Mesenchymal stem cell (in vitro differentiated cells and primary cell): ENCODE results near the gene KRT82.

Experiments used
- DNase-seq: peaks from one replicate; pipeline ENCODE4 v3.0.0-alpha.2; 2013
- H2AFZ ChIP-seq: one replicate; pipeline ENCODE4 v1.6.1; 2013; ENCODE audit warnings: low read depth, mild to moderate bottlenecking, control low read depth, inconsistent platforms, low read length, moderate library complexity
- H2AK5ac ChIP-seq: 2 replicates; pipeline ENCODE4 v1.6.1; 2013; ENCODE audit warnings: low read length, moderate library complexity, mild to moderate bottlenecking, inconsistent platforms; ENCODE audit not compliant: severe bottlenecking
- H2BK120ac ChIP-seq: one replicate; pipeline ENCODE4 v1.6.1; 2013; ENCODE audit warnings: low read depth, mild to moderate bottlenecking, inconsistent platforms, low read length, moderate library complexity
- H2BK12ac ChIP-seq, 2 experiments: one replicate each; pipeline ENCODE4 v1.6.1; 2013; ENCODE audit warnings: inconsistent platforms in 2 of 2, low read length in 2 of 2, mild to moderate bottlenecking in 2 of 2, moderate library complexity in 2 of 2, control low read depth in 1 of 2
- H2BK15ac ChIP-seq: one replicate; pipeline ENCODE4 v1.6.1; 2013; ENCODE audit warnings: mild to moderate bottlenecking, low read depth, inconsistent platforms; ENCODE audit not compliant: poor library complexity, severe bottlenecking
- H2BK5ac ChIP-seq: 2 replicates; pipeline ENCODE4 v1.6.1; 2013; ENCODE audit warnings: low read depth, mild to moderate bottlenecking, low read length, control low read depth, inconsistent platforms; ENCODE audit not compliant: poor library complexity, severe bottlenecking
- H3K14ac ChIP-seq, 2 experiments: one replicate each; pipeline ENCODE4 v1.6.1; 2013; ENCODE audit warnings: inconsistent platforms in 2 of 2, low read length in 2 of 2, control low read depth in 1 of 2, mild to moderate bottlenecking in 1 of 2, moderate library complexity in 1 of 2
- H3K18ac ChIP-seq, 2 experiments: one replicate each; pipeline ENCODE4 v1.6.1; 2013; ENCODE audit warnings: inconsistent platforms in 2 of 2, low read length in 2 of 2, control low read depth in 1 of 2, low read depth in 1 of 2, mild to moderate bottlenecking in 1 of 2
- H3K23ac ChIP-seq, 2 experiments: one replicate each; pipeline ENCODE4 v1.6.1; 2013; ENCODE audit warnings: inconsistent platforms in 2 of 2, low read length in 2 of 2, mild to moderate bottlenecking in 2 of 2, moderate library complexity in 2 of 2, control low read depth in 1 of 2
- H3K27ac ChIP-seq: 2 replicates; pipeline ENCODE4 v1.5.1; 2013; ENCODE audit warnings: mild to moderate bottlenecking, moderate library complexity, low read length, control low read depth, inconsistent platforms; ENCODE audit not compliant: poor library complexity, severe bottlenecking
- H3K27me3 ChIP-seq, 2 experiments: 2 replicates each; pipeline versions ENCODE4 v1.6.1 to v1.7.0; 2013; ENCODE audit warnings: low read length in 2 of 2, mild to moderate bottlenecking in 2 of 2, moderate library complexity in 2 of 2, control low read depth in 1 of 2, inconsistent platforms in 1 of 2; ENCODE audit not compliant: control insufficient read depth in 1 of 2, insufficient read depth in 1 of 2
- H3K36me3 ChIP-seq, 2 experiments: 2 replicates each; pipeline versions ENCODE4 v1.6.1 to v1.7.0; 2013; ENCODE audit warnings: low read length in 2 of 2, control low read depth in 1 of 2, inconsistent platforms in 1 of 2, low read depth in 1 of 2, mild to moderate bottlenecking in 1 of 2; ENCODE audit not compliant: insufficient read depth in 2 of 2, control insufficient read depth in 1 of 2
- H3K4ac ChIP-seq, 2 experiments: one replicate each; pipeline ENCODE4 v1.6.1; 2013; ENCODE audit warnings: inconsistent platforms in 2 of 2, low read length in 2 of 2, mild to moderate bottlenecking in 2 of 2, moderate library complexity in 2 of 2, control low read depth in 1 of 2, low read depth in 1 of 2
- H3K4me1 ChIP-seq: 2 replicates; pipeline ENCODE4 v1.6.1; 2013; ENCODE audit warnings: low read depth, low read length, control low read depth; ENCODE audit not compliant: control insufficient read depth, insufficient read depth
- H3K4me2 ChIP-seq: 2 replicates; pipeline ENCODE4 v1.6.1; 2013; ENCODE audit warnings: low read length, mild to moderate bottlenecking, inconsistent platforms; ENCODE audit not compliant: poor library complexity, severe bottlenecking
- H3K4me3 ChIP-seq, 2 experiments: 2 replicates each; pipeline versions ENCODE4 v1.5.1 to v1.7.0; 2013; ENCODE audit warnings: low read length in 2 of 2, mild to moderate bottlenecking in 2 of 2, control low read depth in 1 of 2, low read depth in 1 of 2; ENCODE audit not compliant: insufficient read depth in 1 of 2
- H3K79me1 ChIP-seq: replicated peaks from 2 replicates; pipeline ENCODE4 v1.6.1; 2013; ENCODE audit warnings: mild to moderate bottlenecking, control low read depth, low read length, inconsistent platforms; ENCODE audit not compliant: poor library complexity, severe bottlenecking
- H3K9ac ChIP-seq: 2 replicates; pipeline ENCODE4 v1.7.0; 2013; ENCODE audit warnings: mild to moderate bottlenecking, low read length, moderate library complexity
- H3K9me3 ChIP-seq: 2 replicates; pipeline ENCODE4 v1.7.0; 2013; ENCODE audit warnings: mild to moderate bottlenecking, low read length; ENCODE audit not compliant: control insufficient read depth
- H4K8ac ChIP-seq: one replicate; pipeline ENCODE4 v1.6.1; 2013; ENCODE audit warnings: inconsistent platforms, mild to moderate bottlenecking, low read length, moderate library complexity
- H4K91ac ChIP-seq: one replicate; pipeline ENCODE4 v1.6.1; 2013; ENCODE audit warnings: mild to moderate bottlenecking, low read length, inconsistent platforms
- WGBS: methylation state at CpG from one replicate; pipeline ENCODE4 v1.1.7; 2013; ENCODE audit warnings: mixed read lengths; 5-methylcytosine and 5-hydroxymethylcytosine counted together

KRT82 gene

GRCh38 chr12:52382854-52383253 lies 23.3 kb downstream of the KRT82 start:
- Histone ChIP-seq H3K4me1 (no peaks in the 10 kb centered on the region), H2BK120ac (no peak overlapping the region), H2AFZ (no peak overlapping the region), H2BK12ac (no peak overlapping the region), H2AK5ac (no peak overlapping the region), H4K91ac (no peak overlapping the region), H3K27ac (no peak overlapping the region), H3K9me3 (no peaks in the 10 kb centered on the region), H3K79me1 (no peaks in the 10 kb centered on the region), H3K23ac (no peak overlapping the region), H2BK15ac (no peak overlapping the region), H3K9ac (no peak overlapping the region), H3K14ac (no peak overlapping the region), H3K18ac (no peak overlapping the region), H3K4me3 (no peak overlapping the region), H3K4me2 (no peak overlapping the region), H4K8ac (no peak overlapping the region), H3K27me3 (peaks cover 64 to 80% of the 10 kb centered on the region in 2 experiments), H3K36me3 (no peaks in the 10 kb centered on the region), H2BK5ac (no peak overlapping the region), H3K4ac (no peak overlapping the region)
- 82% methylated on average over 2 of the region's 2 CpGs for WGBS
- DNase-seq: no peak

DNA sequence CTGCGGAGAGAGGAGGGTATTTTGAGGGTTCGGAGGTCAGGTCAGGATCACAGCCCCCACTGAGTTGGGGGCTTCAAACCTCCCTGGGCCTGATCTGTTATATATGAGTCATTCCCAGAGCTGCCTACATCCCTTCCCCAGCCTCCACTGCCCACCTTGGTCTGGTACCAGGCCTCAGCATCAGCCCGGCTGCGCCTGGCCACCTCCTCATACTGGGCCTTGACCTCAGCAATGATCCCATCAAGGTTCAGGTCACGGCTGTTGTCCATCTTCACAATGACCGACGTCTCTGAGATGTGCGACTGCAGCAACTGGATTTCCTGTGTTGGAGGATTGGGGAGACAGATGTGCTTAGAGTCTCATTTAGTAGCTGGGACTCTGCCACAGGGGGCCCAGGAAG lies 24.9 kb downstream of the KRT82 start:
- Histone ChIP-seq H2AK5ac (no peak overlapping the region), H2BK12ac (no peak overlapping the region), H3K9ac (no peak overlapping the region), H3K4me2 (no peak overlapping the region), H3K27ac (no peak overlapping the region), H3K27me3 (peaks cover 72 to 81% of the 10 kb centered on the region in 2 experiments), H3K4me3 (no peak overlapping the region), H2AFZ (no peak overlapping the region), H3K36me3 (no peaks in the 10 kb centered on the region), H2BK120ac (no peak overlapping the region), H3K79me1 (no peaks in the 10 kb centered on the region), H2BK5ac (no peak overlapping the region), H4K8ac (no peak overlapping the region), H4K91ac (no peak overlapping the region), H3K9me3 (no peaks in the 10 kb centered on the region), H3K4ac (no peak overlapping the region), H3K18ac (no peak overlapping the region), H3K14ac (no peak overlapping the region), H2BK15ac (no peak overlapping the region), H3K23ac (no peak overlapping the region), H3K4me1 (peaks cover 1% of the 10 kb centered on the region)
- DNase-seq: no peak
- 85% methylated on average over 6 of the region's 8 CpGs for WGBS

GRCh38 chr12:52380271-52380694 lies 25.9 kb downstream of the KRT82 start:
- Histone ChIP-seq H3K23ac (no peak overlapping the region), H2BK15ac (no peak overlapping the region), H3K9ac (no peak overlapping the region), H3K14ac (peak overlapping the region in 1 of 2 experiments; percentile 71), H2AFZ (no peak overlapping the region), H3K4me3 (peak overlapping the region in 1 of 2 experiments; percentile 20), H3K27ac (no peak overlapping the region), H3K4me2 (no peak overlapping the region), H4K91ac (no peak overlapping the region), H2BK5ac (no peak overlapping the region), H3K18ac (no peak overlapping the region), H2AK5ac (no peak overlapping the region), H3K36me3 (no peaks in the 10 kb centered on the region), H3K79me1 (no peaks in the 10 kb centered on the region), H2BK120ac (no peak overlapping the region), H3K9me3 (no peaks in the 10 kb centered on the region), H3K27me3 (peaks cover 77 to 80% of the 10 kb centered on the region in 2 experiments), H3K4ac (no peak overlapping the region), H3K4me1 (peaks cover 1% of the 10 kb centered on the region), H2BK12ac (no peak overlapping the region), H4K8ac (no peak overlapping the region)
- DNase-seq: peak; percentile 16
- 52% methylated on average over 15 of the region's 15 CpGs for WGBS

DNA sequence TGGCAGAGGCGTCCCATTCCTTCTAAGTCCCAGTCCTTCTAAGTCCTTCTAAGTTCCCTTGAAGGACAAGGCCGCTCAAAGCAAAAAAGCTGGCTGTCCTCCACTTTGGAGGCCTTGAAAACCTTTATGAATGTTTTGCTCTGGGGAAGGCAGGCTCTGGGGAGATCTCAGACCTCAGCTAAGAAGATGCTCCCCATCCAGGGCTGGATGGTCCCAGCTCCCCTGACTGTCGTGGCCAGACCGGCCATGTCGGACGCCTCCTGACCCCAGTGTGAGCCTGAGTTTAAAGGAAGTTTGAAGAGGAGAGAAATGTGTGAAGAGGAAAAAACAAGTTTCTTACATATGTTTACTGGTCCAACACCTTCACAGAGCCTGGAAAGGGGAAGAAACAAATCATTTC lies 26.6 kb downstream of the KRT82 start:
- Histone ChIP-seq H4K91ac (no peak overlapping the region), H3K9me3 (no peaks in the 10 kb centered on the region), H2AFZ (no peak overlapping the region), H2BK15ac (no peak overlapping the region), H3K27me3 (peaks cover 73 to 74% of the 10 kb centered on the region in 2 experiments), H3K23ac (no peak overlapping the region), H3K14ac (no peak overlapping the region), H3K4ac (no peak overlapping the region), H2BK120ac (no peak overlapping the region), H3K4me3 (no peak overlapping the region), H3K27ac (no peak overlapping the region), H3K9ac (no peak overlapping the region), H3K4me1 (peaks cover 1% of the 10 kb centered on the region), H2BK12ac (no peak overlapping the region), H3K36me3 (no peaks in the 10 kb centered on the region), H2AK5ac (no peak overlapping the region), H2BK5ac (no peak overlapping the region), H3K79me1 (no peaks in the 10 kb centered on the region), H3K18ac (no peak overlapping the region), H3K4me2 (no peak overlapping the region), H4K8ac (no peak overlapping the region)
- DNase-seq: no peak
- WGBS: 52% methylated on average over 2 of the region's 6 CpGs
